Natural killer cell (primary cell): ENCODE results near the gene CDH8. TPM values are rescaled to one million over a fixed set of nuclear protein-coding genes. Genes with fewer than 3 reads are reported as not detected.

ENCODE experiments used
- ATAC-seq, 3 donors: fragments of 150-1000 bp in 2 of 3; fragments of 200-7000 bp in 1 of 3; cut with Tn5 transposase; 1 replicate in 1 of 3; 2 replicates in 2 of 3; pipeline ENCODE4 v1.10.0; 2021; ENCODE audit warnings: mild to moderate bottlenecking in 2 of 3, moderate library complexity in 2 of 3
- DNase-seq, 2 donors: peaks; one replicate each; pipeline versions ENCODE4 v3.0.0 to v3.0.0-alpha.2; 2013 to 2021; ENCODE audit warnings: mixed read lengths in 1 of 2
- H3K27ac ChIP-seq: one replicate; pipeline ENCODE4 v1.5.1; 2013; ENCODE audit warnings: mild to moderate bottlenecking, low read length
- H3K27me3 ChIP-seq: one replicate; pipeline ENCODE4 v1.6.1; 2013; ENCODE audit warnings: low read length; ENCODE audit not compliant: control insufficient read depth, insufficient read depth
- H3K36me3 ChIP-seq: one replicate; pipeline ENCODE4 v1.6.1; 2013; ENCODE audit warnings: low read length; ENCODE audit not compliant: control insufficient read depth, insufficient read depth
- H3K4me1 ChIP-seq: one replicate; pipeline ENCODE4 v1.6.1; 2013; ENCODE audit warnings: low read length; ENCODE audit not compliant: control insufficient read depth, insufficient read depth
- H3K4me3 ChIP-seq: one replicate; pipeline ENCODE4 v1.5.1; 2013; ENCODE audit warnings: low read length
- H3K9me3 ChIP-seq: one replicate; pipeline ENCODE4 v1.6.1; 2013; ENCODE audit warnings: low read length; ENCODE audit not compliant: control insufficient read depth, insufficient read depth
- H3K27ac Mint-ChIP-seq, 2 donors: one replicate each; pipeline ENCODE4 v1.8.0; 2022; ENCODE audit warnings: mild to moderate bottlenecking in 2 of 2, mixed read lengths in 2 of 2, moderate library complexity in 1 of 2
- H3K27me3 Mint-ChIP-seq, 2 donors: one replicate each; pipeline ENCODE4 v1.8.0; 2022; ENCODE audit warnings: low read depth in 2 of 2, mixed read lengths in 2 of 2
- H3K36me3 Mint-ChIP-seq: one replicate; pipeline ENCODE4 v1.8.0; 2022; ENCODE audit warnings: mixed read lengths
- H3K4me1 Mint-ChIP-seq, 2 donors: one replicate each; pipeline ENCODE4 v1.8.0; 2022; ENCODE audit warnings: mixed read lengths in 2 of 2
- H3K4me3 Mint-ChIP-seq: one replicate; pipeline ENCODE4 v1.8.0; 2022; ENCODE audit warnings: mild to moderate bottlenecking, moderate library complexity, mixed read lengths
- H3K9me3 Mint-ChIP-seq, 2 donors: one replicate each; pipeline ENCODE4 v1.8.0; 2022; ENCODE audit warnings: mixed read lengths in 2 of 2
- WGBS: methylation state at CpG from one replicate; pipeline ENCODE4 v1.1.7; 2013; ENCODE audit warnings: missing lambda C conversion rate; ENCODE audit not compliant: insufficient coverage; 5-methylcytosine and 5-hydroxymethylcytosine counted together
- intact Hi-C: fragments of 100-400 bp; cut with micrococcal nuclease; formaldehyde crosslinking; loops from one replicate; pipeline ENCODE4 v1.14.2; 2022
- total RNA-seq, 4 donors: library from RNA; stranded (reverse); fragments of 120-200 nt in 1 of 4; gene quantifications; one replicate each; pipeline versions ENCODE4 v1.2.3 to v1.2.4, GENCODE V29; 2013 to 2022
- TF ChIP-seq, protein P1 (sequence below): fragments of 200-600 bp; IDR thresholded peaks from one replicate; pipeline ENCODE4 v1.8.0; 2022; ENCODE audit warnings: antibody characterized with exemption

Gene CDH8
- total RNA-seq, 3 donors from 2014 or later (not counting 1 experiment from before 2014, with no cell fraction given): not detected

DNA sequence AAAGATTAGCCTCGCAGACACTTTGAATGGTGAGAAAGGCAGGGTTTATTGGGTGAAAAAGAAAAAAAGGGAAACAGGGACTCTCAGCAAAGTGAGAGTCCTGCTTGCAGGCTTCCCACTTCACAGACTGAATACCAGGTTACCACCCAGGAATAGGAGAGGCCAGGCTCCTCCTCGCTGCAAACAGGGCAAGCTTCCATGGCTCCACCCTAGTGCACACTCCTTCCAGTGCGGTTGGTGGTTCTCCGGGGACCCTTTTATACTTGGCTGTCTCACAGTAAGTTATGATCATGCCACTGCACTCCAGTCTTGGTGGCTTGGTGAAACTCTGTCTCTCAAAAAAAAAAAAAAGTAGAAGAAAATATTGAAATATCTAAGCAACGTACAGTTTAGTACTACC, 30.5 kb upstream of the CDH8 start:
- Mint-ChIP-seq H3K9me3 (peaks cover 6% of the 10 kb centered on the region in 2 donors), H3K36me3 (no peaks in the 10 kb centered on the region), H3K4me3 (no peak overlapping the region), H3K27ac (no peak overlapping the region), H3K27me3 (no peaks in the 10 kb centered on the region), H3K4me1 (no peaks in the 10 kb centered on the region)
- DNase-seq (no peak), ATAC-seq (no peak)
- Histone ChIP-seq H3K27ac (no peak overlapping the region), H3K36me3 (no peaks in the 10 kb centered on the region), H3K4me3 (no peak overlapping the region), H3K4me1 (no peaks in the 10 kb centered on the region), H3K27me3 (no peaks in the 10 kb centered on the region), H3K9me3 (no peaks in the 10 kb centered on the region)
- WGBS: 83% methylated on average over 4 of the region's 5 CpGs
- TF ChIP-seq, protein P1, sequence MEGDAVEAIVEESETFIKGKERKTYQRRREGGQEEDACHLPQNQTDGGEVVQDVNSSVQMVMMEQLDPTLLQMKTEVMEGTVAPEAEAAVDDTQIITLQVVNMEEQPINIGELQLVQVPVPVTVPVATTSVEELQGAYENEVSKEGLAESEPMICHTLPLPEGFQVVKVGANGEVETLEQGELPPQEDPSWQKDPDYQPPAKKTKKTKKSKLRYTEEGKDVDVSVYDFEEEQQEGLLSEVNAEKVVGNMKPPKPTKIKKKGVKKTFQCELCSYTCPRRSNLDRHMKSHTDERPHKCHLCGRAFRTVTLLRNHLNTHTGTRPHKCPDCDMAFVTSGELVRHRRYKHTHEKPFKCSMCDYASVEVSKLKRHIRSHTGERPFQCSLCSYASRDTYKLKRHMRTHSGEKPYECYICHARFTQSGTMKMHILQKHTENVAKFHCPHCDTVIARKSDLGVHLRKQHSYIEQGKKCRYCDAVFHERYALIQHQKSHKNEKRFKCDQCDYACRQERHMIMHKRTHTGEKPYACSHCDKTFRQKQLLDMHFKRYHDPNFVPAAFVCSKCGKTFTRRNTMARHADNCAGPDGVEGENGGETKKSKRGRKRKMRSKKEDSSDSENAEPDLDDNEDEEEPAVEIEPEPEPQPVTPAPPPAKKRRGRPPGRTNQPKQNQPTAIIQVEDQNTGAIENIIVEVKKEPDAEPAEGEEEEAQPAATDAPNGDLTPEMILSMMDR: no peak
- intact Hi-C loops: no loop called here

DNA sequence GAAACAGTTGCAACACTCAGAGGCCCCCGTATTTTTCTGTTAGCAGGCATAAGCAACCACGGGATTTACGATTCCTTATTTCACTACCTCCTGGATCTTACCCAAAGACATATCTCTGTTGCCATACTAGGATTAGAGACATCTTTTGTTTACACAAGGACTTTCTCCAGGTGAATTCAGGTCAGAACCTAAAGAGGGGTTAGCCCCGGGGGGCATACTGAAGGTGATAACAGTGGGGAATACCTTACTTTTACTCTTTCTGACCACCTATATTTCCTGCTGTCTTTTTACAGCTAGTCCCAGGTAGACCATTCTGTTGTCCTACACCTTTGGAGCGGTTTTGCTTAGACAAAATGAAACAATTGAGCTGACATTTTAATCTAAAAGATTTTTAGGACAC, 27.9 kb upstream of the CDH8 start:
- Histone ChIP-seq H3K27me3 (no peaks in the 10 kb centered on the region), H3K4me1 (no peaks in the 10 kb centered on the region), H3K9me3 (no peaks in the 10 kb centered on the region), H3K36me3 (no peaks in the 10 kb centered on the region), H3K4me3 (no peak overlapping the region), H3K27ac (no peak overlapping the region)
- intact Hi-C loops: no loop called here
- Mint-ChIP-seq H3K9me3 (peaks cover 7 to 9% of the 10 kb centered on the region in 2 donors), H3K36me3 (no peaks in the 10 kb centered on the region), H3K27me3 (no peaks in the 10 kb centered on the region), H3K27ac (no peak overlapping the region), H3K4me1 (no peaks in the 10 kb centered on the region), H3K4me3 (no peak overlapping the region)
- WGBS: 87% methylated on average over 5 of the region's 5 CpGs
- TF ChIP-seq, protein P1: no peak
- DNase-seq: no peak
- no peak for ATAC-seq

DNA sequence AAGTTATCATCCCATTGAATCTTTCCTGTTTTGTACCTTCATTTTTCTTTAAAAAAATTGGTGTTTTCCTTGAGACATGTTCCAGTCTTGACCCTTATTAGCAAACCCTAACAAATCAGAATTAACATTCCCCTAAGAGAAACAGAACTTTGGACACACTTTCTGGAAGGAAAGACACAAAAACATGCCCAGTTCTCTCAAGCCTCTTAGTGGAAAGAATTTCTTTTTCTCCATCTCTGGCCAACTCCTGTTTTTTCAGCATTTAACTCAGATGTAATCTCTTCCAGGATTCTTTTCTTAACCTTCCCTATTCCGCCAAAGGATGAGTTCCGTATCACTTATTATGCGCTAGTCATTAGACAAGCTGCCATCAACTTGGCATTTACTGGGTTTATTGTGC, 23.9 kb upstream of the CDH8 start:
- Mint-ChIP-seq H3K9me3 (peaks cover 16 to 22% of the 10 kb centered on the region in 2 donors), H3K27ac (no peak overlapping the region), H3K36me3 (no peaks in the 10 kb centered on the region), H3K27me3 (no peaks in the 10 kb centered on the region), H3K4me3 (no peak overlapping the region), H3K4me1 (no peaks in the 10 kb centered on the region)
- TF ChIP-seq, protein P1: no peak
- WGBS: 97% methylated on average over 3 of the region's 3 CpGs
- intact Hi-C loops: no loop called here
- Histone ChIP-seq H3K27ac (no peak overlapping the region), H3K9me3 (no peaks in the 10 kb centered on the region), H3K4me1 (no peaks in the 10 kb centered on the region), H3K27me3 (no peaks in the 10 kb centered on the region), H3K4me3 (no peak overlapping the region), H3K36me3 (no peaks in the 10 kb centered on the region)
- no peak for DNase-seq
- ATAC-seq: no peak

DNA sequence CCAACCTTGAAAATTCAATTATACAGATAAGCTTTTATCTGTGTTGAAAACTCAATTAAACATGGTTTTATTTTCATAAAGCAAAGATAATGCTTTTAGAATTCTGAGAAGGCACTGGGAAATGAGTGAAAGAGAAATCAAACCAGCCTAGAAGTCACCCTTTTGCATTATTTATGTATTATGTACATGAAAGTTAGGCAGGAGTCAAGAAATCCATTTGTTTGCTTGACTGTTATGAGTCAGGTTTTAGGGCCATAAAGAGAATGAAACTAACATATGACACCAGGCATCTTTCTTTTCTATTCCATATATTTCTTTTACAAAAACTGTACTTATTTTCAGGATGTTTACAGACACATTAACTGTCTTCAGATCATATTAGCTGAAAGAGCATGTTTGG, 23.3 kb upstream of the CDH8 start:
- H3K4me1 ChIP-seq: no peaks in the 10 kb centered on the region
- H3K9me3 ChIP-seq: no peaks in the 10 kb centered on the region
- H3K4me1 Mint-ChIP-seq: no peaks in the 10 kb centered on the region
- no peak overlapping the region for H3K27ac ChIP-seq
- TF ChIP-seq, protein P1: no peak
- peaks cover 16 to 23% of the 10 kb centered on the region in 2 donors for H3K9me3 Mint-ChIP-seq
- no peaks in the 10 kb centered on the region for H3K36me3 ChIP-seq
- intact Hi-C loops: no loop called here
- DNase-seq: no peak
- H3K27me3 Mint-ChIP-seq: no peaks in the 10 kb centered on the region
- H3K4me3 ChIP-seq: no peak overlapping the region
- no peak overlapping the region for H3K27ac Mint-ChIP-seq
- no peak overlapping the region for H3K4me3 Mint-ChIP-seq
- no peaks in the 10 kb centered on the region for H3K27me3 ChIP-seq
- no peaks in the 10 kb centered on the region for H3K36me3 Mint-ChIP-seq
- no peak for ATAC-seq
